Jurkat, Clone E6-1 (cell line): ENCODE results near the gene GARIN3. TPM values are rescaled to one million over a fixed set of nuclear protein-coding genes. Genes with fewer than 3 reads are reported as not detected.
"Not testable (repeated sequence)": the region's sequence is repeated elsewhere in the genome, so short reads cannot be mapped to it uniquely, and the experiment has no call there.

Experiments
- DNase-seq: peaks from one replicate; pipeline ENCODE4 v3.0.0-alpha.2; 2011; ENCODE audit warnings: low read depth, low spot score
- H3K4me3 ChIP-seq: 2 replicates; pipeline ENCODE4 v1.5.1; 2011; ENCODE audit warnings: mild to moderate bottlenecking, low read length, control low read depth, moderate library complexity
- polyA plus RNA-seq: library from polyadenylated mRNA; unstranded; fragments of >200 nt; gene quantifications from one replicate; pipeline ENCODE4 v1.2.1, GENCODE V29; 2012; ENCODE audit warnings: missing spikeins; ENCODE audit not compliant: insufficient read length, insufficient read depth

Gene GARIN3
- not detected for polyA plus RNA-seq

GRCh38 chr5:157166214-157167213, at the start of gene GARIN3:
TSS of gene GARIN3 (minus strand) at chr5:157166264. CDS start at chr5:157166168, 96 bp downstream.
- H3K4me3 ChIP-seq = no peak within 1 kb of the TSS
- DNase-seq = no peak

GRCh38 chr5:157215514-157216167, 49.6 kb upstream of the GARIN3 start:
- no peak overlapping the region for H3K4me3 ChIP-seq
- DNase-seq = no peak

- DNase-seq = no peak
- H3K4me3 ChIP-seq = no peak overlapping the region
Observed at GRCh38 chr5:157214861-157215513, 48.9 kb upstream of the GARIN3 start.

GRCh38 chr5:157214415-157214814, 48.4 kb upstream of the GARIN3 start:
- no peak overlapping the region for H3K4me3 ChIP-seq
- no peak for DNase-seq

- no peak overlapping the region for H3K4me3 ChIP-seq
- no peak for DNase-seq
Observed at GRCh38 chr5:157213527-157214243, 47.6 kb upstream of the GARIN3 start.

- no peak for DNase-seq
- H3K4me3 ChIP-seq = no peak overlapping the region
Observed at GRCh38 chr5:157212307-157212706, 46.2 kb upstream of the GARIN3 start.

- H3K4me3 ChIP-seq, DNase-seq: not testable (repeated sequence)
Observed at GRCh38 chr5:157210652-157211051, 44.6 kb upstream of the GARIN3 start.

- no peak for DNase-seq
- H3K4me3 ChIP-seq = no peak overlapping the region
Observed at GRCh38 chr5:157205708-157206107, 39.6 kb upstream of the GARIN3 start.

- DNase-seq = no peak
- no peak overlapping the region for H3K4me3 ChIP-seq
Observed at GRCh38 chr5:157204765-157205164, 38.7 kb upstream of the GARIN3 start.

GRCh38 chr5:157203417-157203816, 37.4 kb upstream of the GARIN3 start:
- no peak overlapping the region for H3K4me3 ChIP-seq
- no peak for DNase-seq

- DNase-seq = no peak
- H3K4me3 ChIP-seq = no peak overlapping the region
Observed at GRCh38 chr5:157201857-157202256, 35.8 kb upstream of the GARIN3 start.

GRCh38 chr5:157198277-157198986, 32.4 kb upstream of the GARIN3 start:
- no peak for DNase-seq
- H3K4me3 ChIP-seq = no peak overlapping the region

GRCh38 chr5:157197086-157197485, 31.0 kb upstream of the GARIN3 start:
- H3K4me3 ChIP-seq = no peak overlapping the region

GRCh38 chr5:157196045-157196444, 30.0 kb upstream of the GARIN3 start:
- no peak overlapping the region for H3K4me3 ChIP-seq

More at GRCh38 chr5:157197086-157197485, 31.0 kb upstream of the GARIN3 start:
- peak; percentile 54 for DNase-seq

GRCh38 chr5:157193699-157194424, 27.8 kb upstream of the GARIN3 start:
- DNase-seq = peak; percentile 47
- H3K4me3 ChIP-seq = no peak overlapping the region

More at GRCh38 chr5:157196045-157196444, 30.0 kb upstream of the GARIN3 start:
- DNase-seq = no peak

GRCh38 chr5:157189223-157189622, 23.2 kb upstream of the GARIN3 start:
- DNase-seq = no peak
- no peak overlapping the region for H3K4me3 ChIP-seq

GRCh38 chr5:157188270-157188669, 22.2 kb upstream of the GARIN3 start:
- DNase-seq = no peak

More at GRCh38 chr5:157188270-157188669, 22.2 kb upstream of the GARIN3 start:
- H3K4me3 ChIP-seq = no peak overlapping the region
